ENCODE results near the gene ARHGAP31.
"Not testable (repeated sequence)": the region's sequence is repeated elsewhere in the genome, so short reads cannot be mapped to it uniquely, and the experiment has no call there.

ARHGAP31 gene

GRCh38 chr3:119322021-119322834 is 28.0 kb downstream of the ARHGAP31 start:
- DNase-seq (ENCODE audit: low spot score), result no peak

GRCh38 chr3:119322835-119323722 is 28.9 kb downstream of the ARHGAP31 start:
- DNase-seq (ENCODE audit: low spot score), result peak; percentile 57

GRCh38 chr3:119323723-119324085 is 29.5 kb downstream of the ARHGAP31 start:
- DNase-seq (ENCODE audit: low spot score), result no peak

DNA sequence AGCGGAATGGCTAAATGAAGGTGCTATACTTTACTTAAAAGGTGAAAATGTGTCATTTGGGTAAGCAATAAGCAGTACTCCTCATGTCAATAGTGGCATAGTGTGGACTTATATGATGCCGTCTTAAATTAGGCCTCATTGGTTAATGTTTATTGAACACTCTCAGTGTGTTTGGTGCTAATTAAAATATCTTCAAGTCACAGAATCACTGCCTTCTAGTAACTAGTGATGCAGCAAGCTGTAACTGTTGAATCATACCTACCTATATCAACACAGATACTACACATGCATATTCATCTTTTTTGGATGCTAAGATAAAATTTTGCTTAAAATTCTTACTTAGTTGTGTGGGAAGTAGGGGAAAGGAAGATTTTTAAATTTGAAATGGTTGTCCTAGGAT is 30.7 kb downstream of the ARHGAP31 start:
- DNase-seq (ENCODE audit: low spot score), result no peak

DNA sequence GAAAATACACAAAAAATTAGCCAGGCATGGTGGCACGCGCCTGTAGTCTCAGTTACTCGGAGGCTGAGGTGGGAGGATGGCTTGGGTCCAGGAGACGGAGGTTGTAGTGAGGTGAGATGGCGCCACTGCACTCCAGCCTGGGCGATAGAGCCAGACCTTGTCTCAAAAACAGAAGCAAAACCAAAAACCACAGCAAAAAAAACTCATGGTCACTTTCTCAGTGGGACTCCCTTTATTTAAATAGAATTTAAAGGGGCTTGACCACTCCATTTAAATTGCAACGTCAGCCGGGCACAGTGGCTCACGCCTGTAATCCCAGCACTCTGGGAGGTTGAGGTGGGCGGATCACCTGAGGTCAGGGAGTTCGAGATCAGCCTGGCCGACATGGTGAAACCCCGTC is 32.8 kb downstream of the ARHGAP31 start:
- DNase-seq (ENCODE audit: low spot score), result no peak

DNA sequence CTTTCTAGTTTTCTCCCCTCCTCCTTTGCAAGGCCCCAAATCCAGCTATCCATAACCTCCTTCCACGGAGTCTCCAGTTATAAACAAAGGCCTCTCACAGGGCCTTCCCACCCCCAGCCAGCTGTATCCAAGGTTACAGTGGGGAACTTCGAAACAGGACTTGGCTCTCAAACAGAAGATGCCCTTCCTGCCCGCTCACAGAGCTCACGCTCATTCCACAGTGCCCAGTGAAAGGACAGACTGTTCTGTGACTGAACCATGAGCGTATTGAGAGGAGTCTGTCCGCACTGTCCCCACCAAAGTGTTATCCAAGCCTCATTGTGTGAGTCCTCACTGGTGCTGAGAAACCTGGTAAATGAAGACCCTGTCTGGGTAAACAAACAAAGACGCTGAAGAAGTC is 35.4 kb downstream of the ARHGAP31 start:
- DNase-seq (ENCODE audit: low spot score), result no peak

GRCh38 chr3:119330181-119330580 is 36.0 kb downstream of the ARHGAP31 start:
- no peak for DNase-seq (ENCODE audit: low spot score)

DNA sequence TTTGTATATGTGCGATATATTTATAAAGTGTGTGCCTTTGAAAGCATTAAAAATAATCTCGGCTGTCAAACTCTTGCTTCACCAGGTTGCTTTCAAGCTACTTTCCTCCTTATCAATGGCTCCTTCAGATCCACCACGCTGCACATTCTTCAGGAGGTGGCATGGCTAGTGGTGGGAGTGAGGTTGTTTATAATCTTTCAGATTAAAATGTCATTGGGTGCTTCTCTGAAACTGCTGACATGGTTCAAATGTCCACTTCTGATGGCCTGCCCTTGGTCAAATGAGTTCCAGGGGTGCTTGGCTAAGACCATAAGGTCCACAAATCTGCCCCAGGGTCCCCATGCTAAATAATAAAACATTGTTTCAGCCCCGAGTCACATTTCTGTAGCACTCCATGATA is 36.7 kb downstream of the ARHGAP31 start:
- no peak for DNase-seq (ENCODE audit: low spot score)

DNA sequence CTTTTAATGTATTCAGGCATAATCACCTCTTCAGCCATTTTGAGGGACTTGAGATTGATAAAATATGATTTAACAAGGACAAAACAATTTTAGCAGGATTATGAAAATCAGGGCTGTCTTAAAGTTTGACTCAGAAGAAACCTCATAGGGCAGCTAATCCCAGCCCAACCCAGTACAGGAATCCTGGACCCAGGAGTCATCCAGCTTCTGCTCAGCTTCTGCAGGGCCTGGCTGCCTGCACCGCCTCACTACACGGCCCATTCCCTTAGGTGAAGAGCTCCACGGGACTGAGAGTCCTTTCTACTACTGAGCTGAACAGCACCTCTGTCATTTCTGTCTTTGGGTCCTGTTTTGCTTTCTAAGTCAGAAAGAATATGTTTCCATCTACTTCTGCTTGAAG is 37.5 kb downstream of the ARHGAP31 start:
- no peak for DNase-seq (ENCODE audit: low spot score)

DNA sequence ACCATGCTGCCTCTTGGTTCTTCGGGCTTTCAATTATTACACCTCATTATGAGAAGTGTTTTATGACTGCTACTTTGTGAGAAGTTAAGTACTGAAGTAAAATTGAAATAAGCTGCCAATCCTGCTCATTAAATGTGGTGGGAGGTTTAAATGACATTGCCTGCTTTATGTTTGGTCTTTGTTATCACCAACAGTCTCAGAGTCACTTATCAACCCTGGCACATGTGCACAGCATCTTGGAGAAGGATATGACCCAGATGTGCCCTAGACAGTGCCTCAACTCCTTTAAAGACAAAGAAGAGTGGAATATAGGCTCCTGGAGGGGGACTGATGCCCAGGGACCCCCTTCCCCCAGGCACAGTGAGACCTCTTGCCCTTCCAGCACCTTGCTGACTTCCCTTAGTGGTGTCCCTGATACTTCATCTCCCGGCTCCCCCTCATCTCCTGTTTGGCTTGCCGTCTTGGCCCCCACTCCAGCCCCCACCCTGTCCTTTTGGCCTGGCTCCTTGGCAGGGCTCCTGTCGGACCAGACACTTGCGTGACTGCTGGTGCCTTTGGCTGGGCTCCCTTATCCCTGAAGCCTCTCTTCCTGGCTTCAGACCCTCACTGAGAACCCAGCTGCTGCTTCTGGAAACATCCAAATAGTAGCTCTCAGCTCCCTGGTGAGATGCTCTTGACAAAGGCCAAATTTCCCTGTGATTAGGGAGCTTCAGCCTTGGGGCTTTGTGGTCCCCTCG is 39.8 kb downstream of the ARHGAP31 start:
- DNase-seq (ENCODE audit: low spot score), result peak; percentile 36

- no peak for DNase-seq (ENCODE audit: low spot score)
Measured at GRCh38 chr3:119336823-119337222, 42.6 kb downstream of the ARHGAP31 start.

GRCh38 chr3:119337407-119337806 is 43.2 kb downstream of the ARHGAP31 start:
- not testable (repeated sequence) for DNase-seq (ENCODE audit: low spot score)

- DNase-seq (ENCODE audit: low spot score), result no peak
Measured at GRCh38 chr3:119338754-119339153, 44.6 kb downstream of the ARHGAP31 start.

GRCh38 chr3:119340014-119340413 is 45.8 kb downstream of the ARHGAP31 start:
- DNase-seq (ENCODE audit: low spot score), result no peak

- no peak for DNase-seq (ENCODE audit: low spot score)
Measured at GRCh38 chr3:119340446-119340845, 46.3 kb downstream of the ARHGAP31 start.

DNA sequence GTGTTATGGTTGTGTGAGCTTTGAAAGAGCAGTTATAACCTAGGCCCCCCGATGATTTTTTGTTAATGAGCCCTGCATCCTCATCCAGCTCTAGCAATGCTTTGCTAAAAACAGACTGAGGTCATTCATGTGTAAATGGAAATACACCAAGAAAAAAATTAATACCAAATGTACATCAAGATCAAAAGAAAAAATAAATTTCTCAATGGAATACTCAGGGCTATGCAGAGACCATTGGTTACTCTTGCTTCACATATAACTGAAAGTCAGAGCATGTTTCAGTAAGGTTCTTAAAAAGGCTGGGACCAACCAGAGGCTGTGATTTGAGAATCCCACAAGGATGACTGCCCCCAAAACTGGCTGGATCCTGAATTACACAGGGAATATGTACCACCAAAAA is 48.0 kb downstream of the ARHGAP31 start:
- no peak for DNase-seq (ENCODE audit: low spot score)

DNA sequence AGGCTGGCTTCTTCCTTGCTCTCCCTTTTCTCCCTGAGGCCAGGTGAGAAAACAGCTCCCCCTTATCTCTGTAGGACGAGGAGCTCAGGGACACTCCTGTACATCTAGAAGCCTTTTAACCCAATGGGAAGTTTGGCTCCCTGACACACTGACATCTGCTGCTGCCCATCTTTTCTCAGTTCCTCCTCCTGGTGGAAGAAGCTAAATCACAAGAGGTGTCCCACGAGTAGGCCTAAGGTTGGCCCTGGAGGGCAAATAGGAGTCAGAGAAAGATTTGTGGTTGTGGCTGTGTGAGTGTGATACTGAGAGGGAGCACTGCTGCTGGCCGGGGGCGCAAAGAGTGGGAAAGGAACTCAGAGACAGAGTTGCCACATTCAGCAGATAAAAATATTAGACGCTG is 49.5 kb downstream of the ARHGAP31 start:
- DNase-seq (ENCODE audit: low spot score), result no peak

DNA sequence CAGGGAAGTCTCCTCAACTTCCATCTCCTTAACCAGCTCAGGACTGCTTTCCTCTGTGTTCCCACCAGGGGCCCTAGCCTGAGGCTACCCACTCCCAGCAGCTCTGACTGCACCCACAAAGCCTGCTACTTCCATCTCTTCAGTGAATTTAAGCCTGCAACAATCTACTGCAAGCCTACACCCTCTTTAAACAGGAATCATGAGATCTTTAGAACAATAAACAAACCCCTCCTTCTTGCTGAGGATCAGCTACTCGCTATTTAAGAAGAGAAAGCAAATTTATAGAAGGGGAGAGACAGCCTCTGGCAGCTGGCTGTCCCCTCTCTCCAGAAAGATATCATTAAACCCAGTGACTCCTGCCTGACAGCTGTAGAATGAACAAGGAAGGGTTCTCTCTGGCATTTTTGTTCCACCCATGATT is 51.9 kb downstream of the ARHGAP31 start:
- DNase-seq (ENCODE audit: low spot score), result no peak

- DNase-seq (ENCODE audit: low spot score), result no peak
Measured at GRCh38 chr3:119347036-119347435, 52.9 kb downstream of the ARHGAP31 start.

DNA sequence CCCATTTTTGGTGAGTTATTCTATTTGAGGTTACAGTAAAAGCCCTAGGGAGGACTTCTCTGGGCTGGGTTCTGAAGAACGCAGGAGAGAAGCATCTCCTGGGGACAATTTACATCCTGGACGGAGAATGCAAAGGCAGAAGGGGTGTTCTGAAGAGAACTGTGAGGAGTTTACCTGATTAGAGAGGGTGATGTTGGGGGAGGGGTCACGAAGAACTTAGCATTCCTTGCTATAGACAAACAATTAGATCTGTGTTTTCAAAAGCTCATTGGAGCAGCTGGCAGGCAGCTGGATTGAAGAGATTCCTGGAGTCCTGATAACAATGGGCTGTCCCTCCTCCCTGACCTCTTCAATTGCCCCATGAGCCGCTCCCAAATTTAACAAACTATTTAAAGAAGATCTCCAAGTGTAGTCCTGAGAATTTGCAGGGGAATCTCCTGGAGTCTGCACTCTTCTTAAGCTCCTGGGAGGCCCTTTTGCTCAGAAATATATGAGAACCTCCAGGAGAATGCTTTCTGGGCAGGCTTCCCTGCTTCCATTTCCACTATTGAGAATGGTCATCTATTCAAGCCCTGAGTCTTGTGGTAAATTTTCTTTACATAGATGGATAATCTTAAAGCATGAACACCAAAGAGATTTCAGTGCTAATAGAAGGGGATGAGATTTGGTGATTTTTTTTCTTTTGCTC is 55.3 kb downstream of the ARHGAP31 start:
- no peak for DNase-seq (ENCODE audit: low spot score)

DNA sequence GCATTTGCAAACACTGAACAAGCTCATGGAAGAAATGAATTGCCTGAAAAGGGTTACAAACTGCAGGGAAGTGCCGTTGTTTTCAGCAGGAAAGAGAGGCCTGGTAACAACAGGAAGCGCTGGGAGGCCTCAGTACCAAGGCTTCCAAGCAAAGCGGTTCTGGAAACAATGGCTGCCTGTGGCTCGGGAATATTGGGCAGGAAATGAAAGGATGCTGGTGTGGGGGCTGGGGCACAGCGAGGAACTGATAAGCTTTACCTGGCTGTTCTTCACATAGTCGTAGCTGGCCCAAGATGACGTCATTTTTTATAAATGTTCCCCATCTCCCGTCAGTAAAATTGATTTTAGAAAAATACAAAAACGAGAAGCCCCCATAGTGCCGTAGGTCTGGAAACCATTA is 55.9 kb downstream of the ARHGAP31 start:
- DNase-seq (ENCODE audit: low spot score), result no peak

- no peak for DNase-seq (ENCODE audit: low spot score)
Measured at GRCh38 chr3:119351581-119351980, 57.4 kb downstream of the ARHGAP31 start.

Data from hematopoietic multipotent progenitor cell treated with erythropoietin and hydrocortisone succinate and interleukin-3 and kit ligand, for 15 days (in vitro differentiated cells).